NCI-H1436 (cell line): ENCODE measurements around the gene RNF20.
"Not testable (repeated sequence)": the region's sequence is repeated elsewhere in the genome, so short reads cannot be mapped to it uniquely, and the experiment has no call there.

Source experiments
- DNase-seq: peaks from one replicate; lab custom pipeline; 2025; lab: John Stamatoyannopoulos, UW

The RNF20 gene

GRCh38 chr9:101530076-101530711, 3.5 kb upstream of the RNF20 start:
- DNase-seq: peak; percentile 58

- no peak for DNase-seq
Observed at GRCh38 chr9:101536351-101536750, 2.7 kb downstream of the RNF20 start.

GRCh38 chr9:101536938-101537337, 3.3 kb downstream of the RNF20 start:
- DNase-seq: no peak

- DNase-seq: no peak
Observed at GRCh38 chr9:101540069-101540468, 6.4 kb downstream of the RNF20 start.

GRCh38 chr9:101543098-101543735, 9.6 kb downstream of the RNF20 start:
- no peak for DNase-seq

- not testable (repeated sequence) for DNase-seq
Observed at GRCh38 chr9:101549472-101550098, 15.9 kb downstream of the RNF20 start.

GRCh38 chr9:101561740-101562139, 28.1 kb downstream of the RNF20 start:
- DNase-seq: no peak

GRCh38 chr9:101562966-101563365, 29.3 kb downstream of the RNF20 start:
- DNase-seq: no peak

GRCh38 chr9:101564252-101564651, 30.6 kb downstream of the RNF20 start:
- DNase-seq: no peak

GRCh38 chr9:101566904-101567724, 33.5 kb downstream of the RNF20 start:
- no peak for DNase-seq

GRCh38 chr9:101567725-101568350, 34.2 kb downstream of the RNF20 start:
- no peak for DNase-seq

GRCh38 chr9:101569741-101570501, 36.3 kb downstream of the RNF20 start:
- DNase-seq: no peak

- DNase-seq: no peak
Observed at GRCh38 chr9:101571114-101571513, 37.5 kb downstream of the RNF20 start.

- no peak for DNase-seq
Observed at GRCh38 chr9:101572316-101572715, 38.7 kb downstream of the RNF20 start.

GRCh38 chr9:101574731-101575333, 41.2 kb downstream of the RNF20 start:
- DNase-seq: no peak

- no peak for DNase-seq
Observed at GRCh38 chr9:101578378-101578777, 44.7 kb downstream of the RNF20 start.

GRCh38 chr9:101579711-101580545, 46.3 kb downstream of the RNF20 start:
- no peak for DNase-seq

GRCh38 chr9:101582553-101582952, 48.9 kb downstream of the RNF20 start:
- DNase-seq: no peak

GRCh38 chr9:101585740-101586139, 52.1 kb downstream of the RNF20 start:
- DNase-seq: no peak

- no peak for DNase-seq
Observed at GRCh38 chr9:101586651-101587050, 53.0 kb downstream of the RNF20 start.
